Measurements from ENCODE around the gene MRPL1.
"Not testable (repeated sequence)": the region's sequence is repeated elsewhere in the genome, so short reads cannot be mapped to it uniquely, and the experiment has no call there.

Gene MRPL1

GRCh38 chr4:77849278-77849965 lies 13.2 kb upstream of the MRPL1 start:
- no peak for DNase-seq (ENCODE audit: low read depth in 2 of 2)

GRCh38 chr4:77852892-77853495 lies 9.6 kb upstream of the MRPL1 start:
- DNase-seq (ENCODE audit: low read depth in 2 of 2): no peak

DNA sequence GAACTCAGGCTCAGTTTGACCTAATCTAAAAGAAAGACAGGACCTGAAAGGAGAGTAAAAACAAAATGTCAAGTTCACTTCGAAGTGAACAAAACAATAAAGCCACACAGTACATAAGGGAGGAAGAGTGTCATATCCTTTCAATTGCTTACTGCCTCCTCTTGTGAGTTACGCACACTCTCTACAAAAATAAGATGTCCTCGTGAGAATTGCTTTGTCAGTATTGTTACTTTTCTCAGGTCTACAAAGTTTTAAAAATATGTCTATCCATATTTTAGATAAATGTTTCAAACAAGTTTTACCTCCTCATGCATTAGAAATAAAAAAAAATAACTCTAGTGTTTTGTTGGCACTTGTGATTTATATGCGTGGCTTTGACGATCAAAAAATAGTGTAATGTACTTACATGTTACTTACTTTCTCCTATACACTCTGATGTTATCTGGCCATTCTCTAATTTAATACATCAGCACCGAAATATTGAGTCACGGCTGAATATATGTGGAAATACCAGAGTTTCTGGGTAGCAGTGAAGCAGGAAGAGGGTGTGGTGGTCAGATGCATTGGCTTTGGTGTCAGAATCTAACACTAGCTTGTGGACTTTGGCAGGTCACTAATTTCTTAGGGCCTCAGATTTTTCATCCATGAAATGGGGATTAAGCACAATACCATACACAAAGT lies 8.1 kb upstream of the MRPL1 start:
- no peak for DNase-seq (ENCODE audit: low read depth in 2 of 2)

- no peak for DNase-seq (ENCODE audit: low read depth in 2 of 2)
Observed at GRCh38 chr4:77856152-77856551, 6.5 kb upstream of the MRPL1 start.

GRCh38 chr4:77859256-77859655 lies 3.4 kb upstream of the MRPL1 start:
- no peak for DNase-seq (ENCODE audit: low read depth in 2 of 2)

- DNase-seq (ENCODE audit: low read depth in 2 of 2): no peak
Observed at GRCh38 chr4:77861495-77861894, 1.1 kb upstream of the MRPL1 start.

DNA sequence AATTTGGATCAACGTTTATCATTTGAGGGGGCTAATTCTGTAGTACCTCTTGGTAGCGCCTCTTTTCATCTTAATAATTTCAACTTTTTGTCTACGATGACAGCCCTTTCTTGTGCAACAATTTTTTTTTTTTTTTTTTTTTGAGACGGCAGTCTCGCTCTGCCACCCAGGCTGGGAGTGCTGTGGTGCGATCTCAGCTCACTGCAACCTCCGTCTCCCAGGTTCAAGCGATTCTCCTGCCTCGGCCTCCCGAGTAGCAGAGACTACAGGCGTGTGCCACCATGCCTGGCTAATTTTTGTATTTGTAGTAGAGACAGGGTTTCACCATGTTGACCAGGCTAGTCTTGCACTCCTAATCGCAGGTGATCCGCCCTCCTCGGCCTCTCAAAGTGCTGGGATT lies 711 bp downstream of the MRPL1 start:
- not testable (repeated sequence) for DNase-seq (ENCODE audit: low read depth in 2 of 2)

DNA sequence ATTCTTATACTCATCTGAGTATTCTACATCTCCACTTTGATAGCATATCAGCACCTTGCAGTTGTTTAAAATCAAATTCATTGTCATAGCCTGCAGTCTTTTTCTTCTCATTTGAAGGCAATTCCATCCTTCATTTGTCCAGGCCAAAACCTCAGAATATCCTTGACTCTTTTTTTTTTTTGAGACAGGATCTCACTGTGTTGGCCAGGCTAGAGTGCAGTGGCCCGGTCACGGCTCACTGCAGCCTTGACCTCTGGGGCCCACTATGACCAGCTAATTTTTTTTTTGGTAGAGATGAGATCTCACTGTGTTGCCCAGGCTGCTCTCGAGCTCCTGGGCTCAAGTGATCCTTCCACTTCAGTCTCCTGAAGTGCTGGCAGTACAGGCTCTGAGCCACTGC lies 2.6 kb downstream of the MRPL1 start:
- DNase-seq (ENCODE audit: low read depth in 2 of 2): no peak

DNA sequence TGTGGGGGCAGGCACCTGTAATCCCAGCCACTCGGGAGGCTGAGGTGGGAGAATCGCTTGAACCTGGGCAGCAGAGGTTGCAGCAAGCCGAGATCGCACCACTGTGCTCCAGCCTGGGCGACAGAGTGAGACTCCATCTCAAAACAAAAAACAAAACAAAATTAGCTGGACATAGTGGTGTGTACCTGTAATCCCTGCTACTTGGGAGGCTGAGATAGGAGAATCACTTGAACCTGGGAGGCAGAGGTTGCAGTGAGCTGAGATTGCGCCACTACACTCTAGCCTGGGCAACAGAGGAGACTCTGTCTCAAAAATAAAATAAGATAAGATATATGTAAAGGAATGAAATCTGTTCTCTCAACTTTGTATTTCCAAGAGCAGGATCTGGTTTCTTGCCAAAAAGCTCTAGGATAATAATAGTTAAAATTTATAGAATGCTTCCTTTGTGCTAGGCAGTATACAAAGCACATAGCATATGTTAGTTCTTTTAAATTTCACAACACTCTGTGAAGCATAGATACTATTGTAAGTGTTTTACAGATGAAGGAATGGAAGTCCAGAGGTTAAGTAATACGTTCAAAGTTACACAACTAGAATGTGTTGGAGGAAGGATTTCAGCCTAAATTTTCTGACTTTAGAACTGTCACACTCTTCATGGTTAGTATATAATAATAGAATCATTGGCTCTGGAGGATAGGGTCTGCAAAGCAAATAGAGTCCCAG lies 10.3 kb downstream of the MRPL1 start:
- DNase-seq (ENCODE audit: low read depth in 2 of 2): no peak

DNA sequence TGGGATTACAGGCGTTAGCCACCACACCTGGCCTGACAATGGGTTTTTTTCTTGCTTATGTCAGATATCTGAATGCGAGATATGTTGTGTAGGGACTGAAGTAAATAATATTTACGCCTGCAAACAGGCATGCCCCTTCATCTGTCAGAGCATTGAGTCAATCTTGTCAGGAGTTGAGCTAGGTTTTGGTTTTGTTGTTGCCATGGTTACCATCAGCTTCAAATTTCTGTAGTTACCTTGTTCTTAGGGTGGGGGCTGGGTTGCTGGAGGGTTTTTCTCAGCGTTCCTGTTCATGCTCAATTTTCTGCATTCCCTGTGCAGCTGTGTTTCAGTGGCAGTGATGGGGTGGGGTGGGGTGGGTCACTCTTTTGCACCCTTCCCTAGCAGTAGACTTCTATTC lies 14.5 kb downstream of the MRPL1 start:
- DNase-seq (ENCODE audit: low read depth in 2 of 2): no peak

GRCh38 chr4:77877771-77878565 lies 15.3 kb downstream of the MRPL1 start:
- DNase-seq (ENCODE audit: low read depth in 2 of 2): no peak

- no peak for DNase-seq (ENCODE audit: low read depth in 2 of 2)
Observed at GRCh38 chr4:77880784-77881183, 18.2 kb downstream of the MRPL1 start.

DNA sequence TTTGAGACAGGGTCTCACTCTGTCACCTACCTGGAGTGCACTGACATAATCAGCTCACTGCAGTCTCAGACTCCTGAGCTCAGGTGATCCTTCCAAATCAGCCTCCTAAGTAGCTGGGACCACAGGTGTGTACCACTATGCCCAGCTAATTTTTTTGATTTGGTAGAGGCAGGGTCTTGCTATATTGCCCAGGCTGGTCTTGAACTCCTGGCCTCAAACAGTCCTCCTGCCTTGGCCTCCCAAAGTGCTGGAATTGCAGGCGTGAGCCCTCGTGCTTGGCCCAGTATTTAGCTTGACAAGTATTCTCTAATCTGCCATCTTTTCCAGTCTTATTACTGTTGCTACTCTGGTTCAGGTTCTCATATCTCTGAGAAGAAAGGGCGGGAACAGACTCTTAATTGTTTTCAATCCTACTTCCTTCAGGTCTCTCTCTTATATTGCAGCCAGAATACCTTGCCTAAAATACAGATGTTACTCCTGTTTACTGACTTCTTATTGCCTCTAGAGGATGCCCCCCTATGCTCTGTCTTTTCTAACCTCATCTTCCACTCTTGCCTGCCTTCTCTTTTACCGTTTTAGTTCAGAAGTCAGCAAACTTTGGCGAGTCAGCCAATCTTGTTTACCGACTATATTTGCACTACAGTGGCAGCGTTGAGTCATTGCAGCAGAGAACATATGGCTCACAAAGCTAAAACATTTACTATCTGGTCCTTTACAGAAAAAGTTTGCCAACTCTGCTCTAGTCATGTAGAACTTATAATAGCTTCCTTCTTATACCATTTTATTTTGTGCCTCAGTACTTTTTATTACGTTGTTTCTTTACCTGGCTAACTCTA lies 19.0 kb downstream of the MRPL1 start:
- DNase-seq (ENCODE audit: low read depth in 2 of 2): no peak

- DNase-seq (ENCODE audit: low read depth in 2 of 2): no peak
Observed at GRCh38 chr4:77893451-77893850, 30.8 kb downstream of the MRPL1 start.

DNA sequence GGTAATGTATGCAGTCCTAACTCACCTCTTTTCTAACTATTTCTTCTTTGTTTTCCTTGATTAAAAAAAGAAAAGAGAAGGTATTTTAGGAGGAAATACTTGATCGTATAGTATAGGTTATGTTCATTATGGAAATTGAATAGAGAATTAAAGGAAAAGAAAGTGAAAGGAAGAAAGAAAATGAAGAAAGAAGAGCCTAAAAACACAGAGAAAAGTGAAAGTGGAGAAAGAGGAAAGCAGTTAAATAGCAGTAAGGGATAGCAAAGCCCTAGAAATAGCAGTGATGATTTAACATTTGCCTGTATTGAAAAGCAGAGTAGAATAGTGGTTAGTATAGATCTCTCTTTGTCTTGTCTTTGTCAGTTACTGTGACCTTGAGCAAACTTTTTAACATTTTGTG lies 37.0 kb downstream of the MRPL1 start:
- no peak for DNase-seq (ENCODE audit: low read depth in 2 of 2)

DNA sequence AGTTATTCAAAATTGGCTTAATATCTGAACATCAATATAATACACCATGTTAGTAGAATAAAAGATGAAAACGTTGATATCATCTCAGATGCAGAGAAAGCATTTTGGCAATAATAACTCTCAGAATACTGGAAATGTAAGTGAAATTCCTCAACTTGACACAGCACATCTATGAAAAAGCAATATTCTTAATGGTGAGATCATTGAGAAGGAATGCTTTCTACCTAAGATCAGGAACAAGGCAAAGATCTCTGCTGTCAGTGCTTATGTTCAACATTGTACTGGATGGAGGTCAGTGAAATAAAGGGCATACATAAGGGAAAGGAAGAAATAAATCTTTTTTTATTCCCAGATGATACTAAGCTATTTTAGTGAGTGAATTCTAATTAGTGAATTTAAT lies 40.6 kb downstream of the MRPL1 start:
- DNase-seq (ENCODE audit: low read depth in 2 of 2): no peak

DNA sequence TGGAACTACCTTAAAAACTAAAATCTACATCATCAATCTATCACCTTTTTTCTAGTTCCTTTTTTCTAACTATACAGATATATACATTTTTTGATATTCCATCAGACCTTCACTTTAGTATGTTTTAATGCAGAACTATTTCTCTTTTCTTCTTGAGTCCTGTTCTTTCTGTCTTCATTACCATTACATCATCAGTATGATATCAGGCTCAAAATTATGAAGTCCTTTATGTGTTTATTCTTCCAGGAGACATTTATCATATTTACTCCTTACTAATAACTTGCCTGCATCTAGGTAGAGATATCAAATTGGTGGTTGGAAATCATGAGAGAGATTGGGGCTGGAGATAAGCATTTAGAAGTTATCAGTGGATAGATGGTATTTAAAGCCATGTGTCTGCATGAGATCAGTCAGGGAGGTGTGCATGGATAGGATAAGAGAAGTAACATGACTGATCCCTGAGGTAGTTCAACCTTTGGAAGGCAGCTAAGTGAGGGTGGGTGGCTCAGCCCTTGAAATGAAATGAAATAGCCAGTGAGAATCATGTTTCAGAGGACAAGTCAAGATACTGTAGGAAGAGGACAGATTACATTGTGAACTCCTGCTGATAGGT lies 43.1 kb downstream of the MRPL1 start:
- DNase-seq (ENCODE audit: low read depth in 2 of 2): no peak

GRCh38 chr4:77910676-77911075 lies 48.0 kb downstream of the MRPL1 start:
- DNase-seq (ENCODE audit: low read depth in 2 of 2): no peak

DNA sequence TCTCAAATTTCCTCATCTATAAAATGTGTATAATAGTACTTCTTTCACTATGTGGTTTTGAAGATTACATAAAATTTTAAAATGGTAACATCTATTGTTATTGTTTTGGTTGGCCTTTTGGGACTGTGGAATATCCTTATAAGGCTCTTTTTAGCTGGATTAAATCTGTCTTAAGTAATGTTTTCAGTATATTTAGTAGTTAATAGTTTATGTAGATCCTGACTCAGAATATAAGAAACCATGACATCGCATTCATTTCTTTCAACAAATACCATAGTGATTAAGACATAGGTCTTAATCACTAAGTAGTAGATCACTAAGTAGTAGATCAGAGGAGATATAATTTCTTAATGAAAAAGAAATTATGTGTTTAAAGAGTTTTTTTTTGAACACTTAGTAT lies 48.5 kb downstream of the MRPL1 start:
- DNase-seq (ENCODE audit: low read depth in 2 of 2): no peak

GRCh38 chr4:77911842-77912450 lies 49.3 kb downstream of the MRPL1 start:
- DNase-seq (ENCODE audit: low read depth in 2 of 2): no peak
